Transverse colon (tissue), 4 donors: ENCODE data around the gene CATSPERD. TPM values are rescaled to one million over a fixed set of nuclear protein-coding genes. Genes with fewer than 3 reads are reported as not detected.
A peak's percentile ranks its signal among the peaks of the same experiment; 100 is the strongest.

Experiments used
- DNase-seq: peaks from one replicate; pipeline ENCODE4 v3.0.0-alpha.2; 2019
- H3K27ac ChIP-seq, 4 donors: fragments of 200-600 bp; sonication (generic); 2 replicates each; pipeline ENCODE4 v1.5.1; 2016 to 2018; ENCODE audit warnings: inconsistent platforms in 4 of 4
- H3K27me3 ChIP-seq: fragments of 200-600 bp; sonication (generic); 2 replicates; pipeline ENCODE4 v1.5.1; 2017; ENCODE audit warnings: inconsistent platforms
- H3K36me3 ChIP-seq, 4 donors: fragments of 200-600 bp; sonication (generic); 2 replicates each; pipeline ENCODE4 v1.5.1; 2017 to 2019; ENCODE audit warnings: inconsistent platforms in 4 of 4
- H3K4me1 ChIP-seq, 4 donors: fragments of 200-600 bp; sonication (generic); 2 replicates each; pipeline ENCODE4 v1.5.1; 2017 to 2020; ENCODE audit warnings: inconsistent platforms in 4 of 4
- H3K4me3 ChIP-seq, 4 donors: fragments of 200-600 bp; sonication (generic); 1 replicate in 1 of 4; 2 replicates in 3 of 4; pipeline versions ENCODE4 v1.5.1 to v1.6.1; 2017 to 2019; ENCODE audit warnings: inconsistent platforms in 4 of 4
- H3K9me3 ChIP-seq, 2 donors: fragments of 200-600 bp; sonication (generic); 2 replicates each; pipeline ENCODE4 v1.5.1; 2017 to 2019; ENCODE audit warnings: inconsistent platforms in 2 of 2
- CTCF ChIP-seq, 5 experiments: fragments of 200-600 bp in 3 of 5; fragments of 450-650 bp in 2 of 5; sonication (generic) in 3 of 5; IDR thresholded peaks; 1 replicate in 2 of 5; 2 replicates in 3 of 5; pipeline ENCODE4 v1.5.1; 2016 to 2017; ENCODE audit warnings: antibody characterized with exemption in 5 of 5, inconsistent platforms in 3 of 5, mild to moderate bottlenecking in 2 of 5, moderate library complexity in 1 of 5
- EP300 ChIP-seq: sonication (generic); formaldehyde crosslinking; IDR thresholded peaks from one replicate; pipeline ENCODE4 v1.6.1; 2017; ENCODE audit warnings: antibody characterized with exemption, low read depth
- POLR2A ChIP-seq: fragments of 450-650 bp; IDR thresholded peaks from one replicate; pipeline ENCODE4 v1.6.1; 2016; ENCODE audit warnings: antibody characterized with exemption, mild to moderate bottlenecking, moderate library complexity
- POLR2AphosphoS5 ChIP-seq, 3 donors: sonication (generic); formaldehyde crosslinking; IDR thresholded peaks; one replicate each; pipeline ENCODE4 v1.6.1; 2016; ENCODE audit warnings: antibody characterized with exemption in 3 of 3
- WGBS, 2 donors: methylation state at CpG; one replicate each; pipeline ENCODE4 v1.1.5; 2018; ENCODE audit warnings: low coverage in 1 of 2; 5-methylcytosine and 5-hydroxymethylcytosine counted together
- in situ Hi-C, 4 donors: fragments of 200-750 bp; cut with MboI; loops; one replicate each; pipeline versions ENCODE4 v1.15.0 to v1.15.1; 2017; ENCODE audit warnings: low sequenced_read_pairs in 3 of 4, low pct_ligation_motif_present in 1 of 4, low pct_unique_long_range_greater_than_20kb in 1 of 4
- intact Hi-C: fragments of 100-400 bp; cut with DNase I; formaldehyde crosslinking; loops from one replicate; pipeline ENCODE4 v1.15.1; 2023; ENCODE audit warnings: low total_unique reads
- total RNA-seq, 4 donors: library from RNA; depleted of rRNA; stranded (reverse); fragments of >200 nt; gene quantifications; one replicate each; pipeline ENCODE4 v1.1.0, GENCODE V29; 2016

Gene CATSPERD
- total RNA-seq, 4 donors from 2014 or later: not detected

DNA sequence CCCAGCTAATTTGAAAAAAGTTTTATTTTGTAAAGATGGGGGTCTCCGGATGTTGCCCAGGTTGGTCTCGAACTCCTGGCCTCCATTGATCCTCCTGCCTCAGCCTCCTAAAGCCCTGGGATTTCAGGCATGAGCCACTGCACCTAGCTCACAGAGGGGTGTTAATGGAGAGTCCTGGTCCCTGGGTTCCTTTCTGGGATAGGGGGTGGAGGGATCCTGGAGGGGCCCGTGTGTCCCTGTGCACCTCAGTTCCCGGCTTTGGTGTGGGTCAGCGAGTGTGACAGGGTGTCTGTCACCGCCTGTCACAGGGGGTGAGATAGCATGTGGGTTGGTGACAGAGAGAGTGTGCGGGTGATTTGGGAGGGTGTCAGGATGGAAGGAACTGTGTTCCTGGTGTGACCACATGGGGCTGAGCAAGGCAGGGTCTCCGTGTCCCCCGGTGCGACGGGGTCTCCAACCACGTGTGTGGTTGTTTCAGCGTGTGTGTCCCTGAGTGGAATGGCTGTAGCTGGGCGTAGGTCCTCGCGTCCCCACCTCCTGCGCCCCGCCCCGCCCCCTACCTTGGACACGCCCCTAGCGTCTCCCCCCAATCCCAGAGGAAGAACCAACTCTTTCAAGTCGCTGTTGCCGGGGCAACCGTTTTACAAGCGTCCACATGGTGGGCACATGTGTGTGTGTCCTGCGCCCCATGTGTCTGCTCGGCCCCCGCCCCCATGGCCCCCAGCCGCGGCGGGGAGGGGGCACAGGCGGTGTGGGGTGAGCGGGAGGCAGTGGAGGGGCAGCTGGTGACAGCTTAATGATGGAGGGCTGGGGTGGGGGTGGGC lies 81.6 kb downstream of the CATSPERD start:
- TF ChIP-seq EP300 (no peak), CTCF (IDR thresholded peaks at IDR 0.05) (no peak), POLR2AphosphoS5 (IDR thresholded peaks at IDR 0.05) (no peak), POLR2A (no peak)
- H3K27ac ChIP-seq: no peak overlapping the region
- no peaks in the 10 kb centered on the region for H3K36me3 ChIP-seq
- H3K9me3 ChIP-seq: no peaks in the 10 kb centered on the region
- H3K27me3 ChIP-seq: peaks cover 30% of the 10 kb centered on the region
- peaks cover 4 to 31% (median 22%) of the 10 kb centered on the region in 4 donors for H3K4me1 ChIP-seq
- in situ Hi-C loops: loop anchor here in 3 of 4 donors (10.0 kb wide), 3 partner anchors 83 to 223 kb away; no protein-coding TSS in a partner anchor
- no peak for DNase-seq
- no peak overlapping the region for H3K4me3 ChIP-seq
- 23 to 36% methylated on average over 12 to 30 of the region's 33 CpGs for WGBS, 2 donors
- intact Hi-C loops: no loop called here

GRCh38 chr19:5803441-5803751 lies 83.0 kb downstream of the CATSPERD start:
- intact Hi-C loops: no loop called here
- in situ Hi-C loops: loop anchor here in 3 of 4 donors (10.0 kb wide), 3 partner anchors 81 to 221 kb away; no protein-coding TSS in a partner anchor
- DNase-seq: no peak
- peak overlapping the region in 2 of 4 donors; percentile 30 to 48 for H3K4me3 ChIP-seq
- no peaks in the 10 kb centered on the region for H3K9me3 ChIP-seq
- TF ChIP-seq EP300 (no peak), POLR2AphosphoS5 (IDR thresholded peaks at IDR 0.05) (no peak), POLR2A (no peak), CTCF (IDR thresholded peaks at IDR 0.05) (no peak)
- no peaks in the 10 kb centered on the region for H3K36me3 ChIP-seq
- H3K4me1 ChIP-seq: peaks cover 4 to 31% (median 22%) of the 10 kb centered on the region in 4 donors
- peaks cover 30% of the 10 kb centered on the region for H3K27me3 ChIP-seq
- 0 to 3% methylated on average over 1 to 8 of the region's 8 CpGs for WGBS, 2 donors
- peak overlapping the region in 1 of 4 donors; percentile 25 for H3K27ac ChIP-seq

DNA sequence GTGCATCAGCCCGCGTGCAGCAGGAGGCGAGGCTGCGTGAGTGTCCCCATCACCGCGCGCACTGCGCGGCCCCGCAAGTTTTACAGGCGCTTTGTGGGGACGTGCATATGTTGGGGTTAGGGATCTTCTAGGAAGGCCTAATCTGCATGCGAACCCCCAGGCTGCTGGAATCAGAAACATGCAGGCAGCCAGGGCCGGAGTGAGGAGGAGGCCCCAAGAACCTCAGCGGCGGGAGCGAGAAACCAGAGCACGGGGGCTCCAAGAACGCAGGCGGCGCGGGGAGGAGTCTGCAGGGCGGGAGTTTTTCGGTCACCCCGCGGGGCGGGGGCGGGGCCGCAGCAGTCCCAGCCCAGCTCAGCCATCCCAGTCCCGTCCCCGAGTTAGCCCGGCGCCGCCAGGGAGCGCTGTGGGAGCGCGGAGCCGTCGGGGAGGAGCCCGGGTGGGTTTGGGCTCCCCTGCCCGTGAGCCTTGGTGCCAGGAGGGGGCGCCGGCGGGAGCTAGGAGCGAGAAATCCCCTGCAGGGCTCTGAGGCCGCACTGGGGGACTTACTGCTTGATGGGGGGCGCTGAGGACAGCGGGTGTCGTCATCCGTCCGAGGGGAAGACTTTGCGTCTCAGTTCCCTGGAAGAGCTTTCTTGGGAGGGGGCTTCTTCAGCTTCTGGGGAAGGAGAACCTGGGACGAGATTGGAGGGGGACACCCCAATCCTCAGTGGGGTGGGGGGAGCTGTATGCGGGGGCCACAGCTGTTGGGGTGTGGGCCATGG lies 83.5 kb downstream of the CATSPERD start:
- Histone ChIP-seq H3K36me3 (no peaks in the 10 kb centered on the region), H3K27ac (peak overlapping the region; percentile 33 to 86 (median 55)), H3K9me3 (no peaks in the 10 kb centered on the region), H3K27me3 (peaks cover 30% of the 10 kb centered on the region), H3K4me3 (peak overlapping the region in 3 of 4 donors; percentile 8 to 48 (median 47)), H3K4me1 (peaks cover 4 to 31% (median 22%) of the 10 kb centered on the region in 4 donors)
- intact Hi-C loops: loop anchor here (2.0 kb wide), 1 partner anchor 89 kb away; no protein-coding TSS in a partner anchor
- in situ Hi-C loops: loop anchor here in 3 of 4 donors (10.0 kb wide), 3 partner anchors 81 to 221 kb away; no protein-coding TSS in a partner anchor
- TF ChIP-seq POLR2A (peak; percentile 17), EP300 (no peak), POLR2AphosphoS5 (IDR thresholded peaks at IDR 0.05) (peak in 2 of 3 donors; percentile 28 to 30), CTCF (IDR thresholded peaks at IDR 0.05) (peak; percentile 89 to 98 (median 95))
- 1% methylated on average over 36 of the region's 54 CpGs; no CpG with 5 or more reads in 1 of the 2 donors for WGBS, 2 donors
- peak; percentile 95 for DNase-seq
